ENCODE results near the gene CNNM4.
"Not testable (repeated sequence)": the region's sequence is repeated elsewhere in the genome, so short reads cannot be mapped to it uniquely, and the experiment has no call there.

The CNNM4 gene

GRCh38 chr2:96796497-96796896, 35.8 kb downstream of the CNNM4 start:
- not testable (repeated sequence) for DNase-seq

- no peak for DNase-seq
Measured at GRCh38 chr2:96797066-96797625, 36.4 kb downstream of the CNNM4 start.

- DNase-seq, result no peak
Measured at GRCh38 chr2:96798733-96799622, 38.3 kb downstream of the CNNM4 start.

- DNase-seq, result no peak
Measured at GRCh38 chr2:96799623-96799935, 38.9 kb downstream of the CNNM4 start.

- DNase-seq, result no peak
Measured at GRCh38 chr2:96800061-96801004, 39.6 kb downstream of the CNNM4 start.

- peak; percentile 7 for DNase-seq
Measured at GRCh38 chr2:96801005-96801785, 40.5 kb downstream of the CNNM4 start.

GRCh38 chr2:96801786-96802595, 41.3 kb downstream of the CNNM4 start:
- DNase-seq, result no peak

GRCh38 chr2:96802721-96803120, 42.0 kb downstream of the CNNM4 start:
- no peak for DNase-seq

- no peak for DNase-seq
Measured at GRCh38 chr2:96804986-96805385, 44.3 kb downstream of the CNNM4 start.

- DNase-seq, result not testable (repeated sequence)
Measured at GRCh38 chr2:96805946-96806345, 45.2 kb downstream of the CNNM4 start.

- DNase-seq, result peak; percentile 17
Measured at GRCh38 chr2:96806468-96807126, 45.9 kb downstream of the CNNM4 start.

- DNase-seq, result no peak
Measured at GRCh38 chr2:96807127-96807471, 46.4 kb downstream of the CNNM4 start.

- no peak for DNase-seq
Measured at GRCh38 chr2:96808176-96808837, 47.6 kb downstream of the CNNM4 start.

- DNase-seq, result no peak
Measured at GRCh38 chr2:96809216-96809882, 48.6 kb downstream of the CNNM4 start.

GRCh38 chr2:96809951-96810782, 49.5 kb downstream of the CNNM4 start:
- no peak for DNase-seq

GRCh38 chr2:96810783-96811192, 50.1 kb downstream of the CNNM4 start:
- DNase-seq, result no peak

GRCh38 chr2:96811917-96812316, 51.2 kb downstream of the CNNM4 start:
- DNase-seq, result no peak

GRCh38 chr2:96813656-96814055, 53.0 kb downstream of the CNNM4 start:
- DNase-seq, result no peak
